GM19023 (cell line): ENCODE measurements around the gene AHRR.

Experiments used
- ATAC-seq: cut with Tn5 transposase; IDR thresholded peaks from one replicate; pipeline ENCODE4 v1.9.1; 2021; ENCODE audit warnings: mild to moderate bottlenecking, moderate library complexity; ENCODE audit not compliant: unreplicated experiment

Gene AHRR

DNA sequence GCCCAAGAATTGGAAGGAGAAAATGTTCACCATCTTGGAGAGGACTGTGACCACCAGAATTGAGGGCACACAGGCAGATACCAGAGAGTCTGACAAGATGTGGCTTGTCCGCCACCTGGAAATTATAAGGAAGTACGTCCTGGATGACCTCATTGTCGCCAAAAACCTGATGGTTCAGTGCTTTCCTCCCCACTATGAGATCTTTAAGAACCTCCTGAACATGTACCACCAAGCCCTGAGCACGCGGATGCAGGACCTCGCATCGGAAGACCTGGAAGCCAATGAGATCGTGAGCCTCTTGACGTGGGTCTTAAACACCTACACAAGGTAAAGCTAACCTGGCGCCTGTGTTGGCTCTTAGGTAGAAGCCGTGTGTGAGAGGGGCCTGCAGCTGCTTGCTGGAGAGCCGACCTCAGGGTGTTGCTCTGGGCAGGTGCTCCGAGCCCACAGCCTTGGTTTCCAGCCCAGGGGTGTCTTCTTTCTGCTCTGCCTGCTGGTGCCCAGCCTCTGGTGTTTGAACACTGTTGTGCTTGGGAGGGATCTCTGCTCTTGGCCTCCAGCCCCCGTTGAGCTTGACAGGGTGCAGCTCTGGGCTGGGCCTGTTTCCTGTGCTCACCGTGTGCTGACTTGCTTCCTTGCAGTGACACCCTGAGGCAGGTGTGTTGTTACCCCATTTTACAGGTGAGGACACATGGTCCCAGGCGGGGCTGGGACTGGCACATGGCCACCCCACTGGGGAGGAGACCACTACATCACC, 132.4 kb downstream of the AHRR start:
- ATAC-seq = no peak

- no peak for ATAC-seq
Observed at GRCh38 chr5:454936-455335, 133.4 kb downstream of the AHRR start.

- ATAC-seq = no peak
Observed at GRCh38 chr5:455806-456205, 134.3 kb downstream of the AHRR start.

GRCh38 chr5:456351-457194, 135.1 kb downstream of the AHRR start:
- no peak for ATAC-seq

GRCh38 chr5:457195-457961, 135.9 kb downstream of the AHRR start:
- ATAC-seq = no peak

DNA sequence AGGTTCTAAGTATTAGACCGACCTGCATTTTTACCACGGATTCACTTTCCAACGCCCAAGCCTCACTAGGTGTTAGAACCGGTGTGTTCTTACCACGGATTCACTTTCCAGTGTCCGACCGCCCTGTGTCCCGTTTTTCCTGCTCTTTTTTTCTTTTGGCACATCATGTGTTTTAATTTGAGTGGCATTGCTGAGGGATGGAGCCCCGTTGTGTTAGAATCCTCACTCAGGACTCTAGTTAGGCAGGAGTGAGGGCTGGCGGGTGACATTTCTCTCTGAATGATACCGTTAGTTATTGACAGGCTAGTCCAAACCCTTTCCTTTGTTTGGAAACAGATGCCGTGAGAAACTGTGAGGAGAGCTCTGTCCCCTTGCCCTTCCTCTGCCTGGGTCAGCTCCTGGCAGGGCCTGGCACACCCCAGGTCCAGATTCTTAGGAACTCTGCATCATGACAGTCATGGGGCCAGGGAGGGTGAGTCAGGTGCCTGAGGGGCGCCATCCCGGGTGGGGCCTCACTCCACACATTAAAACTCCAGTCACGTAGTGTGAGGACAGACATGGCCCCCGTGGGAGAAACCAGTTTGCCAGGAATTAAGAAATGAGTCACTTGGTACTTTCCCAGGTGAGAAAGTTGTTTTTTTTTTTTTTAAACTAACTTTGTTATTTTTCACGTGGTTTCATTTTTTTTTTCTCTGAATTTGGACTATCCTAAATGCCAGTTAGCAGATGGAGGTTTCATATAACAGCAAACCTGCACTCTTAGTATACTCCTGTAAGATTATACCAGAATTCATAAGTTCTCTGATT, 137.2 kb downstream of the AHRR start:
- no peak for ATAC-seq

DNA sequence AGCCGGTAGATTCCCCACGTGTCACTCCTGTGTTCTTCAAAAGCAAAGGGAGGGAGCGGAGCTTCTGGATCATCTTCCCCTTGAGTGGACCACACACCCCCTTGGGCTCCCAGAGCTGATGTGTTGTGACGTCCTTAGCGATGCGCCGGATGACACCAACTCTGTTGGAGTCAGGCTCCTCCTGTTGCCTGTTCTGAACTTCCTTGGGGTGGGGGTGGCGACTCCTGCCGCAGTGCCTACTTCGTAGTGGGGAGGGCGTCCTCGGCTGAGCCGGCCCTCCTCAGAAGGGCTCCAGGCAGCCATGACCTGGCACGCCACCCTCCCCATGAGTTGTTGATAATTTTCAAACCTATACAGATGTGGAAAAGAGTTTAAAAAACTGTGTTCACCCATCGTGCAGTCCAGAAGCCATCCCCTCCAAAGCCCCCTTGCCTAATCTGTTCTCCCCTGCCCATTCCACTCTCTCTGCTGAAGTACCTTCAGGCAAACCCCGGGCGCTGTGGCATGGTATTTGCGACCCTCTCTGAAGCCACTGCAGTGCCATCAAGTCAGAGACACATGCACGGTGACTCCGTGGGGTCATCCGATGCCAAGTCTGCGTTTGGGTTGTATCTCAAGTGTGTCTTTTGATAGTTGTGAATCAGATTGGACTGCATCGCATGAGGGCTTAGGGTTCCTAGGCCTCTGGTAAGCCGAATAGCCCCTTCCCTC, 138.2 kb downstream of the AHRR start:
- ATAC-seq = no peak

DNA sequence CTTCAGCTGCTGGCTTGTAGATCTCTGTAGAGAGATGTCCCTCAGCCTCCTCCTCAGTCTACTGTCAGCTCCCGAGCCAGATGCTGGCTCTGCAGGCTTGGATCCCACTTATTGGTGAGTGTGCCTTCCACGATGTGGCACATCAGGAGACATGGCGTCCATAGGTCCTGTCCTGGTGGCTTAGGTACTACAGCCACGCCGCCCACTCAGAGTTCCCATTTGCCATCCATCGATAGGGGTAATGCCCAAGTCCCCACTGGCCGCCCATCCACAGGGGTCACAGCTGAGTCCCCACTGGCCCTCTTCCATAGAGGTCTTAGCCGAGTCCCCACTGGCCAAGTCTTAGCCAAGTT, 138.7 kb downstream of the AHRR start:
- no peak for ATAC-seq

DNA sequence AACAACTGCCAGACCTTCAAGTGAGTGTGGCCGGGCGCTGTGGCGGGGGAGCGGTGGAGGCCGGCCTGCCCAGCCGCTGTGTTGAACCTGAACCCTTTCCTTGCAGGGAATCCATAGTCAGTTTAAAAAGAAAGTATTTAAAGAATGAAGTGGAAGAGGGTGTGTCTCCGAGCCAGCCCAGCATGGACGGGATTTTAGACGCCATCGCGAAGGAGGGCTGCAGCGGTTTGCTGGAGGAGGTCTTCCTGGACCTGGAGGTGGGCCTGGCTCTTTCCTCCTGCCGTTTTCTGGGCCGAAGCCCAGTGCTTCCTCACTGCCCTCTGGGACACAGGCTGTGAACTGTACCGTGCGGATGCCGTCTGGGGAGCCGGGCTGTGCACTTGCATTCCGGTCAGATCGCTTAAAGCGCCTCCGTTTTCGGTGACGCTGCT, 140.6 kb downstream of the AHRR start:
- ATAC-seq = no peak

- ATAC-seq = no peak
Observed at GRCh38 chr5:463301-463700, 141.8 kb downstream of the AHRR start.

DNA sequence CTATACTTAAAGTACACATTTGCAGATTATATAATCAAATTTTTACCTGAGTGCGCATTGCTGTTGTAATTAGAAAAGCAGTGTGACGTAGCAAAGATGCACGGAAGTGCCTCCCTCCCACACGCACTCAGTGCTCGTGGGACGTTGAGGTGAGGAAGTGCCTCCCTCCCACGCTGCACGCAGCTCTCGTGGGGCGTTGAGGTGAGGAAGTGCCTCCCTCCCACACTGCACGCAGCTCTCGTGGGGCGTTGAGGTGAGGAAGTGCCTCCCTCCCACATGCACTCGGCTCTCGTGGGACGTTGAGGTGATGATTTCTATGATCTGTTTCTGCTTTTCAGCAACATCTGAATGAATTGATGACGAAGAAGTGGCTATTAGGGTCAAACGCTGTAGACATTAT, 142.4 kb downstream of the AHRR start:
- no peak for ATAC-seq

DNA sequence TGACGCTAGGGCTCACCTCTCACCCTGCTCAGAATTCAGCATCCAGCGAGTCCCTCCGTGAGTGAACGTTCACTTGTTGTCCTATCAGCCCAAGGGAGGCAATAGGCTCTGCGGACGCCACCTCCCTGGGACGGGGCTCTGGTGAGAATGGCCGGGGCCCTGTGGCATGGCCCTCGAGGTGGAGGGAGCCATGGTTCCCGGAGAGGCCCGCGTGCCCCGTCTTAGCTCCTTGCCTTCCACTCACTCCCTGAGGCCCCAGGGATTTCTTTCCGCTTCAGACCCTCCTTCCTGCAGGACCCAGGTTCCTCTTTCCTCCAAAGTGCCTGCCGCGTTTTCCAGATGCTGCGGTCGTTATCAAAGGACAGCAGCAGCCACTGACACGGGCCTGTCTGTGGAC, 142.9 kb downstream of the AHRR start:
- no peak for ATAC-seq

DNA sequence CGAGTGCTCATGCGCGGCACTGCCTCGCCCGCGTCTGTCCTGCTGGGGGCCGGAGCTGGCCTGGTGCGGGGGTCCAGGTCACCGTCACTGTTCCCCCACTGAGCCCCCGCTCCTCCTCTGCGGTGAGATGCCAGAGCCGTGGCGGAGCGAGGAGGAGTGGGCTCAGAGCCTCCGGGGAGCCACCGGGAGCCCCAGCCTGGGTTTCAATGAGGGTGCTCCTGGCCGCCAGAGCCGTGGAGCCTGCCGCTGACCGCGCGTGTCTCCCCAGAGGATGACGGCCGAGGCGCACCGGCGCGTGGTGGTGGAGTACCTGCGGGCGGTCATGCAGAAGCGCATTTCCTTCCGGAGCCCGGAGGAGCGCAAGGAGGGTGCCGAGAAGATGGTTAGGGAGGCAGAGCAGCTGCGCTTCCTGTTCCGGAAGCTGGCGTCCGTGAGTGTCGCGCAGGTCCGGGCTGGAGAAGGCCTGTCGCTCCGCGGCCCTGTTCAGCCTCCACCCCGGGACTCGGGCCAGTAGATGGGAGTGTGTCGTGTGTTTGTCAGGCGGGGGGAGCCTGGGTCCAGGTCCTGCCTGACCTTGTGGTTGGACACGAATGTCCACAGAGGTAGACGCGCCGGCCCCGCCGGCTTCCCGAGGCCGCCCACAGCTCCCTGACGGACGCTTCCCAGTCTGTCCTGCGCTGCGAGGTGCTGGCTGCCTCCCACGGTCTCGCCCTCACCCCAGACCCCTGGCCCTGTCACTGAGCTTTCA, 143.5 kb downstream of the AHRR start:
- ATAC-seq = no peak

DNA sequence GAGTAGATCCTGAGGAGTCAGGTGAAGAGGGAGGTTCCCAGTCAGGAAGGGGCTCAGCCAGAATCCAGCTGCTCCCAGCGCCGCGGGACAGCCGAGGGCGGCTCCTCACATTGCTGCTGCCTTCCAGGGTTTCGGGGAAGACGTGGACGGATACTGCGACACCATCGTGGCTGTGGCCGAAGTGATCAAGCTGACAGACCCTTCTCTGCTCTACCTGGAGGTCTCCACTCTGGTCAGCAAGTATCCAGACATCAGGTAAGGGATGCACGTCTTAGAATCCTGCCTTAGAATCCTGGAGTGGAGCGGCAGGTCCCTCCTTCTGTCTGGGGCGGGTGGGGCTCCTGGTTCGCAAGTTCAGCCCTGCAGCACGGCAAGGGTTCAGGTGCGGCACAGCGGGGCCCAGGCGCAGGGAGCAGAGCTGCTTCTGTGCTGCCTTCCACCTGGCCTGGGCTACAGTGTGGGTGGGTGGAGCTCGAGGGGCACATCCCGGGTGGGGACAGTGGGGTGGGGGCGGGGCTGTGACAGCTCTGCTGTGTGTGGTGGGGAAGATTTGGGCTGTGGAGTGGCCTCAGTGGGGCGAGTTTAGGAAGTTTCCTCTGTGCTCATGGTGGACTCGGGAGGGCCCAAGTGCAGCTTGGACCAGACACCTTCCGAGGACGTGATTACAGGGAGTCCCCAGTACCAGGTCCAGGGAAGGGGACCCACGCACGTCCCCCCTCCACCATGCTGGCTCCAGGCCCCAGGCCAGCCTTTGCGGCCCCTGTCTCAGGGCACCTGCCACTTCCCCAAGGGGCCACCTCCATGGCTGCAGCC, 144.3 kb downstream of the AHRR start:
- no peak for ATAC-seq

DNA sequence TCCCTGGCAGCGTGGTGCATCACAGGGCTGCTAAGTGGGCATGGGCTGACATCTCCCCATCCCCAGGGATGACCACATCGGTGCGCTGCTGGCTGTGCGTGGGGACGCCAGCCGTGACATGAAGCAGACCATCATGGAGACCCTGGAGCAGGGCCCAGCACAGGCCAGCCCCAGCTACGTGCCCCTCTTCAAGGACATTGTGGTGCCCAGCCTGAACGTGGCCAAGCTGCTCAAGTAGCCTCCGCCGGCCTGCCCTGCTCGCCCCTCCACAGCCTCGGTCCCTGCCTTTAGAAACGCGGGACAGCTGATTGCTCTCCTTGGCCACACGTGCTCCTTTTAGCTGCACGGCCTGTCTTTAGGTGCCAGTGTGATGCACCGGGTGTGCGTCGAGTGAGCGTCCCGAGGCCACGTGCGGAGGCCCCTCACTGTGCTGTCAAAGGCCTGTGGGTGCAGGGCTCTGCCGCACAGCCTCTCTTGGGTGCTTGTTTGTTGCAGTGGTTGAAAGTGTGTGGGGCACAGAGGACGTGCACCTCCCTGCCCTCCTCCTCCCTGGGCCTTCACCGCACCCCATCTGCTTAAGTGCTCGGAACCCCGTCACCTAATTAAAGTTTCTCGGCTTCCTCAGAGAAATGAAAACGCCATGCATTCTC, 145.3 kb downstream of the AHRR start:
- no peak for ATAC-seq

DNA sequence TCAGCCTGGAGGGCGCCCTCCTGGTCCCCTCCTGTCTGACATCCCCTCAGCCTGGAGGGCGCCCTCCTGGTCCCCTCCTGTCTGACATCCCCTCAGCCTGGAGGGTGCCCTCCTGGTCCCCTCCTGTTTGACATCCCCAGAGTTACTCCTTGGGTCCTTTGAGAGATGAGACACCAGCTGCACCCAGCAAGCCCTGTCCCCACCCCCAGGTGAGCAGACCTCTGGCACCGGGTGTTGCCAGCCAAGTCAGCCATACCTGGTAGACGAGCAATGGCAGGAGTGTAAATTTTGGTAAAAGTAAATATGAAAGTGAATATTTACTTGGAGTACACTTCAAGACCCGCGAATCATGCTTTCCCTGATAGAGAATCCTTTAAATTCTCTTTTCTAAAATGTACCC, 146.9 kb downstream of the AHRR start:
- no peak for ATAC-seq

- ATAC-seq = no peak
Observed at GRCh38 chr5:469752-470483, 148.4 kb downstream of the AHRR start.
